IMR-90 (cell line): ENCODE measurements around the gene CMSS1. TPM values are rescaled to one million over a fixed set of nuclear protein-coding genes. Genes with fewer than 3 reads are reported as not detected.

Source experiments
- ATAC-seq: fragments of 200-7000 bp; cut with Tn5 transposase; 2 replicates; pipeline ENCODE4 v1.9.1; 2020; ENCODE audit warnings: low read depth, mild to moderate bottlenecking, moderate library complexity
- BruUV-seq: library from RNA; stranded (reverse); fragments of 400-500 nt; replicated peaks from 2 replicates; lab custom pipeline; 2021; lab: Mats Ljungman, UMichigan
- CTCF ChIA-PET: fragments of 300-600 bp; formaldehyde crosslinking; extraction: SDS; loops from one replicate; lab custom pipeline; 2021; ENCODE audit warnings: antibody characterized with exemption; lab: Yijun Ruan, JAX
- POLR2A ChIA-PET: fragments of 300-600 bp; sonication (Branson Sonifier 250); formaldehyde crosslinking; loops from one replicate; lab custom pipeline; 2022; ENCODE audit warnings: antibody characterized with exemption; ENCODE audit not compliant: unreplicated experiment; lab: Charles Lee
- DNase-seq: peaks from one replicate; pipeline ENCODE4 v3.0.0; 2013
- H2AFZ ChIP-seq: replicated peaks from 2 replicates; pipeline ENCODE3; 2013; ENCODE audit warnings: low read length, mild to moderate bottlenecking; ENCODE audit not compliant: poor library complexity
- H2AK5ac ChIP-seq: 2 replicates; pipeline ENCODE4 v1.6.1; 2013; ENCODE audit warnings: low read depth, low read length, inconsistent platforms
- H2AK9ac ChIP-seq: replicated peaks from 2 replicates; pipeline ENCODE3; 2013; ENCODE audit warnings: mild to moderate bottlenecking, low read depth, low read length, moderate library complexity; ENCODE audit not compliant: poor library complexity
- H2BK120ac ChIP-seq: 2 replicates; pipeline ENCODE4 v1.6.1; 2013; ENCODE audit warnings: low read depth, low read length, inconsistent platforms
- H2BK15ac ChIP-seq: 3 replicates; pipeline ENCODE4 v1.6.1; 2013; ENCODE audit warnings: low read depth, low read length, inconsistent platforms
- H2BK20ac ChIP-seq: 2 replicates; pipeline ENCODE4 v1.6.1; 2013; ENCODE audit warnings: low read depth, mild to moderate bottlenecking, inconsistent platforms, low read length, moderate library complexity
- H2BK5ac ChIP-seq: 2 replicates; pipeline ENCODE4 v1.6.1; 2013; ENCODE audit warnings: mild to moderate bottlenecking, low read depth, low read length, inconsistent platforms; ENCODE audit not compliant: poor library complexity, severe bottlenecking
- H3K14ac ChIP-seq: replicated peaks from 2 replicates; pipeline ENCODE4 v1.6.1; 2013; ENCODE audit warnings: low read depth, low read length, inconsistent platforms
- H3K18ac ChIP-seq: 2 replicates; pipeline ENCODE4 v1.6.1; 2013; ENCODE audit warnings: low read depth, low read length, control low read depth
- H3K23ac ChIP-seq: 2 replicates; pipeline ENCODE4 v1.6.1; 2013; ENCODE audit warnings: low read depth, low read length, inconsistent platforms
- H3K27ac ChIP-seq: 2 replicates; pipeline ENCODE4 v1.5.1; 2013; ENCODE audit warnings: mild to moderate bottlenecking, control low read depth, low read length; ENCODE audit not compliant: insufficient read depth
- H3K27me3 ChIP-seq: 2 replicates; pipeline ENCODE4 v1.6.1; 2013; ENCODE audit warnings: low read length; ENCODE audit not compliant: control insufficient read depth, insufficient read depth
- H3K36me3 ChIP-seq: 2 replicates; pipeline ENCODE4 v1.6.1; 2013; ENCODE audit warnings: low read length, mixed read lengths; ENCODE audit not compliant: control insufficient read depth, insufficient read depth
- H3K4ac ChIP-seq: 2 replicates; pipeline ENCODE4 v1.6.1; 2013; ENCODE audit warnings: low read depth, low read length, inconsistent platforms
- H3K4me1 ChIP-seq: 2 replicates; pipeline ENCODE4 v1.6.1; 2013; ENCODE audit warnings: low read length, mixed read lengths; ENCODE audit not compliant: control insufficient read depth, insufficient read depth
- H3K4me2 ChIP-seq: 2 replicates; pipeline ENCODE4 v1.6.1; 2013; ENCODE audit warnings: low read depth, mild to moderate bottlenecking, control low read depth, low read length, moderate library complexity
- H3K4me3 ChIP-seq: 2 replicates; pipeline ENCODE4 v1.5.1; 2013; ENCODE audit warnings: low read depth, mild to moderate bottlenecking, control low read depth, low read length, moderate library complexity; ENCODE audit not compliant: insufficient read depth
- H3K56ac ChIP-seq: 2 replicates; pipeline ENCODE4 v1.6.1; 2013; ENCODE audit warnings: low read length, inconsistent platforms; ENCODE audit not compliant: insufficient read depth; ENCODE audit errors: extremely low read depth
- H3K79me1 ChIP-seq, 2 experiments: 2 replicates each; pipeline ENCODE4 v1.6.1; 2013; ENCODE audit warnings: low read length in 2 of 2, inconsistent platforms in 1 of 2, low read depth in 1 of 2
- H3K9ac ChIP-seq: 2 replicates; pipeline ENCODE4 v1.6.1; 2013; ENCODE audit warnings: low read depth, low read length, control low read depth
- H3K9me1 ChIP-seq: 2 replicates; pipeline ENCODE4 v1.6.1; 2013; ENCODE audit warnings: low read length, inconsistent platforms; ENCODE audit not compliant: insufficient read depth
- H3K9me3 ChIP-seq: 2 replicates; pipeline ENCODE4 v1.6.1; 2013; ENCODE audit warnings: low read length; ENCODE audit not compliant: control insufficient read depth, insufficient read depth
- H4K20me1 ChIP-seq: 2 replicates; pipeline ENCODE4 v1.6.1; 2013; ENCODE audit warnings: low read length, inconsistent platforms; ENCODE audit not compliant: insufficient read depth
- H4K5ac ChIP-seq: 2 replicates; pipeline ENCODE4 v1.6.1; 2013; ENCODE audit warnings: mild to moderate bottlenecking, low read depth, low read length, control low read depth
- H4K8ac ChIP-seq, 2 experiments: 2 replicates each; pipeline ENCODE4 v1.6.1; 2013; ENCODE audit warnings: low read depth in 2 of 2, low read length in 2 of 2, control low read depth in 1 of 2, inconsistent platforms in 1 of 2
- H4K91ac ChIP-seq: 2 replicates; pipeline ENCODE4 v1.6.1; 2013; ENCODE audit warnings: low read depth, low read length, inconsistent platforms; ENCODE audit not compliant: insufficient read depth
- CEBPB ChIP-seq: IDR thresholded peaks from 2 replicates; pipeline ENCODE4 v1.6.1; 2012; ENCODE audit warnings: low read depth, low read length, improper control_type of control experiment
- POLR2A ChIP-seq: IDR thresholded peaks from 2 replicates; pipeline ENCODE4 v1.6.1; 2012; ENCODE audit warnings: mild to moderate bottlenecking, low read depth, low read length
- WGBS, 2 experiments: methylation state at CpG; one replicate each; pipeline versions ENCODE4 v1.1.5 to v1.1.7; 2013; ENCODE audit warnings: missing lambda C conversion rate in 2 of 2; ENCODE audit not compliant: insufficient read length in 1 of 2; ENCODE audit errors: extremely low coverage in 2 of 2; 5-methylcytosine and 5-hydroxymethylcytosine counted together
- dilution Hi-C: fragments of 300-500 bp; cut with HindIII; formaldehyde crosslinking; loops from one replicate; pipeline ENCODE4 v1.14.3; 2018; ENCODE audit warnings: low sequenced_read_pairs; ENCODE audit not compliant: unreplicated experiment
- in situ Hi-C: fragments of 300-500 bp; cut with MboI; formaldehyde crosslinking; loops from 3 replicates; pipeline ENCODE4 v1.14.3; 2019; ENCODE audit warnings: low sequenced_read_pairs, inconsistent platforms, mixed read lengths
- intact Hi-C: fragments of 100-400 bp; cut with micrococcal nuclease; formaldehyde crosslinking; loops from 2 replicates; pipeline ENCODE4 v1.10.0; 2022
- polyA plus RNA-seq, 3 experiments: library from polyadenylated mRNA; depleted of rRNA; stranded (reverse); fragments of >200 nt; gene quantifications; 2 replicates each; pipeline ENCODE4 v1.2.3, GENCODE V29; 2012; ENCODE audit warnings: low replicate concordance in 1 of 3
- total RNA-seq: library from RNA; depleted of rRNA; stranded (reverse); fragments of >200 nt; gene quantifications from 2 replicates; pipeline ENCODE4 v1.2.3, GENCODE V29; 2012

CMSS1 gene
- total and polyA plus RNA-seq, 2 of the 4 experiments (the other 2 are of a cell fraction): 12.5 to 13.6 TPM

DNA sequence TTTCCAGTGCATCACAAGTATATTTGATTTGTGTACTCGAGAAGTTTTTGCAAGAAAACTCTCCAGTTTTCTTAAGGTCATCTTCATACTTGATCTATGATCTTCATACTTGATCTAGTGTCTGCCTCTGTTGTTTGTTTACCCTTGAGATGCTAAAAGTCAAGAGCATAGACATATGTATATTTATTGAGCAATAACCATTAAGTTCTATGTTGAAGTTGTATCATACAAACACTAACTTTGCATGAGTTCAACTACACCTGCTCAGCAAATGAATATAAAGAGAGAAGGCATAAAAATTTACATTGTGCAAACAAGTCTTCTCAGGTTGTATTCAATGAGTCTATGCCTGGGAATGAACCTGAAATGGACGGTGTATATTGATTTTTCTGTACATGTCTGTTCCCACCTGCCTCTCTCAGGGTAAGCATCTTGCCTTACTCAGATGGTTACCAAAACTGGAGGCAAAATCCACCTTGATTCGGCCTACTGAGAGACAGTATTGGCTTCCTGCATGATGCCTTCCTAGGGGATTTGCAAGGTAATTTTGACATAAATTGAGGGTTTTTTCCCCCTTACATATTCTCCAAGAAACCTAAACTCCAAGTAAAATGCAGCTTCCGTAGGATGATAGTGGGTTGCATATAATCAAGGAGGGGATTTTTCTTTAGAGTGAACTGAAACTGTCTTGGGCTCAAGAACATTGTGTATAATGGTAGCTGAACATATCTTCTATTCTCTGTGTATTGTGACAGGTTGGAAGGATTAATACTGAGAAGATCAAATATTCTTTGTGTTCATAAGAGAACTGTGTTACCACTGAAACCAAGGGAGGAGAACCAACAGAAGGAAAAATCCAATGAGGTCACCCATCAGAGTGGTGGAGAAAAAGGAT is 186.2 kb downstream of the CMSS1 start:
- DNase-seq (no peak), ATAC-seq (no peak)
- intact Hi-C loops: no loop called here
- Histone ChIP-seq H3K18ac (peak overlapping the region; percentile 4; the same call in 1 of the 2 replicates), H2BK5ac (no peak overlapping the region), H3K14ac (no peak overlapping the region), H3K9ac (no peak overlapping the region), H2BK20ac (no peak overlapping the region; the same call in 1 of the 2 replicates), H3K56ac (no peak overlapping the region), H3K4me1 (peaks cover 11% of the 10 kb centered on the region), H4K5ac (no peak overlapping the region), H3K9me1 (peaks cover 13% of the 10 kb centered on the region; the same call in 1 of the 2 replicates), H3K4me2 (no peak overlapping the region), H3K27ac (no peak overlapping the region), H3K27me3 (no peaks in the 10 kb centered on the region), H4K91ac (no peak overlapping the region), H3K4me3 (no peak overlapping the region), H4K8ac (no peak overlapping the region), H3K79me1 (peaks cover 7 to 10% of the 10 kb centered on the region in 2 experiments; a peak in 3 of 4 replicates), H3K4ac (no peak overlapping the region), H2BK15ac (0 out of 3 replicates have a peak overlapping the region, but pooled peaks have one; percentile 9), H2AFZ (no peak overlapping the region), H2AK5ac (no peak overlapping the region), H2BK120ac (no peak overlapping the region), H4K20me1 (no peaks in the 10 kb centered on the region), H3K9me3 (no peaks in the 10 kb centered on the region), H3K36me3 (no peaks in the 10 kb centered on the region), H3K23ac (no peak overlapping the region), H2AK9ac (no peak overlapping the region)
- dilution Hi-C loops: no loop called here
- no TSS peak for BruUV-seq
- ChIA-PET POLR2A (no interaction called here), CTCF (no interaction called here)
- in situ Hi-C loops: no loop called here
- WGBS, 2 experiments: no CpG with 5 or more reads among the region's 4 CpGs
- TF ChIP-seq POLR2A (no peak), CEBPB (peak; percentile 55)
